A549 (cell line): ENCODE measurements around the gene CIAO3. TPM values are rescaled to one million over a fixed set of nuclear protein-coding genes. Genes with fewer than 3 reads are reported as not detected.

Experiments
- ATAC-seq, 2 experiments: fragments of 200-7000 bp in 1 of 2; fragments of >200 bp in 1 of 2; cut with Nextera tagmentation in 1 of 2; cut with Tn5 transposase in 1 of 2; 3 replicates each; pipeline versions ENCODE4 v1.8.0 to v1.9.1; 2018 to 2020; ENCODE audit warnings: mild to moderate bottlenecking in 1 of 2, moderate library complexity in 1 of 2
- CTCF ChIA-PET: fragments of 300-600 bp; sonication (Branson Sonifier 250); formaldehyde crosslinking; extraction: SDS; loops from one replicate; lab custom pipeline; 2021; ENCODE audit warnings: antibody characterized with exemption, inconsistent platforms; lab: Yijun Ruan, JAX
- POLR2A ChIA-PET: fragments of 350-600 bp; formaldehyde crosslinking; extraction: SDS; loops from one replicate; lab custom pipeline; 2021; ENCODE audit warnings: antibody characterized with exemption, inconsistent platforms; lab: Yijun Ruan, JAX
- DNase-seq, 2 experiments: peaks; one replicate each; pipeline versions ENCODE4 v3.0.0 to v3.0.0-alpha.2; 2011 to 2016; ENCODE audit warnings: low read depth in 1 of 2, low spot score in 1 of 2
- FAIRE-seq: peaks from 2 replicates; lab custom pipeline; 2011; peaks lifted over from hg19 to GRCh38; lab: Jason Lieb, UNC
- H3K27ac ChIP-seq, 2 experiments: fragments of >200 bp; sonication (Bioruptor Twin); formaldehyde crosslinking; 3 replicates each; pipeline ENCODE4 v1.5.1; 2016 to 2017
- H3K4me1 ChIP-seq: fragments of >200 bp; sonication (Bioruptor Twin); formaldehyde crosslinking; 3 replicates; pipeline ENCODE4 v1.6.1; 2016
- H3K4me2 ChIP-seq: fragments of >200 bp; sonication (Bioruptor Twin); formaldehyde crosslinking; 3 replicates; pipeline ENCODE4 v1.6.1; 2016
- H3K4me3 ChIP-seq: fragments of >200 bp; sonication (Bioruptor Twin); formaldehyde crosslinking; 3 replicates; pipeline ENCODE4 v1.5.1; 2016
- H3K9me3 ChIP-seq: fragments of >200 bp; sonication (Bioruptor Twin); formaldehyde crosslinking; 3 replicates; pipeline ENCODE4 v1.6.1; 2016
- CHD2 ChIP-seq: fragments of 150-350 bp; IDR thresholded peaks from 2 replicates; pipeline ENCODE4 v1.6.1; 2014; ENCODE audit warnings: low read length; ENCODE audit not compliant: partially characterized antibody
- CTCF ChIP-seq: fragments of >200 bp; sonication (Bioruptor Twin); formaldehyde crosslinking; IDR thresholded peaks from 3 replicates; pipeline ENCODE4 v1.5.1; 2016
- ESRRA ChIP-seq: fragments of 150-350 bp; IDR thresholded peaks from 2 replicates; pipeline ENCODE4 v1.6.1; 2014; ENCODE audit warnings: mild to moderate bottlenecking, low read length, borderline replicate concordance
- FOSB ChIP-seq: fragments of 250-450 bp; sonication (Bioruptor Pico); IDR thresholded peaks from 2 replicates; pipeline ENCODE4 v1.5.0; 2020; ENCODE audit warnings: mild to moderate bottlenecking, moderate library complexity
- HDAC2 ChIP-seq: fragments of 200-600 bp; sonication (generic); IDR thresholded peaks from 2 replicates; pipeline ENCODE4 v1.6.1; 2016
- HEYL ChIP-seq: fragments of 250-450 bp; sonication (Bioruptor Pico); IDR thresholded peaks from 2 replicates; pipeline ENCODE4 v1.8.0; 2021; ENCODE audit warnings: mild to moderate bottlenecking, moderate library complexity
- HOXA7 ChIP-seq: fragments of 250-450 bp; sonication (Bioruptor Pico); IDR thresholded peaks from 2 replicates; pipeline ENCODE4 v1.5.0; 2020; ENCODE audit warnings: mild to moderate bottlenecking, moderate library complexity
- KDM5A ChIP-seq: fragments of 200-600 bp; sonication (generic); IDR thresholded peaks from 2 replicates; pipeline ENCODE4 v1.6.1; 2016; ENCODE audit warnings: antibody characterized with exemption, mild to moderate bottlenecking
- MAFK ChIP-seq: fragments of 450-650 bp; IDR thresholded peaks from 2 replicates; pipeline ENCODE4 v1.6.1; 2014; ENCODE audit not compliant: partially characterized antibody
- MAX ChIP-seq: IDR thresholded peaks from 2 replicates; pipeline ENCODE4 v1.6.1; 2012
- NPAS2 ChIP-seq: fragments of 250-450 bp; sonication (Bioruptor Pico); IDR thresholded peaks from 2 replicates; pipeline ENCODE4 v1.8.0; 2022; ENCODE audit warnings: mild to moderate bottlenecking, moderate library complexity, borderline replicate concordance
- PHF8 ChIP-seq: fragments of 200-600 bp; sonication (generic); IDR thresholded peaks from 2 replicates; pipeline ENCODE4 v1.6.1; 2016; ENCODE audit warnings: low read depth, mild to moderate bottlenecking, antibody characterized with exemption, moderate library complexity, borderline replicate concordance
- POLR2A ChIP-seq: IDR thresholded peaks from 2 replicates; pipeline ENCODE4 v1.6.1; 2012; ENCODE audit warnings: mild to moderate bottlenecking, low read length
- REST ChIP-seq: fragments of 200-600 bp; sonication (generic); IDR thresholded peaks from 2 replicates; pipeline ENCODE4 v1.6.1; 2016; ENCODE audit warnings: antibody characterized with exemption, mild to moderate bottlenecking, moderate library complexity
- RNF2 ChIP-seq: fragments of 200-600 bp; sonication (generic); IDR thresholded peaks from 2 replicates; pipeline ENCODE4 v1.6.1; 2016; ENCODE audit warnings: low read depth, mild to moderate bottlenecking, antibody characterized with exemption, moderate library complexity, borderline replicate concordance
- ZC3H11A ChIP-seq: fragments of 450-650 bp; IDR thresholded peaks from 2 replicates; pipeline ENCODE4 v1.6.1; 2014; ENCODE audit warnings: antibody characterized with exemption, mild to moderate bottlenecking
- WGBS: methylation state at CpG from one replicate; pipeline ENCODE4 v1.1.6; 2017; ENCODE audit errors: missing lambda C conversion rate; 5-methylcytosine and 5-hydroxymethylcytosine counted together
- polyA plus RNA-seq, 4 experiments: library from polyadenylated mRNA; depleted of rRNA in 3 of 4; stranded (reverse); fragments of >200 nt; fragmentation: RNase III in 1 of 4; extraction: RNeasy Plus Mini Kit Qiagen cat#74134 plus additional on column Dnase treatment in 1 of 4; gene quantifications; 2 replicates in 3 of 4; 3 replicates in 1 of 4; pipeline ENCODE4 v1.2.3, GENCODE V29; 2011 to 2017

Gene CIAO3
- polyA plus RNA-seq, 2 of the 4 experiments (the other 2 are of a cell fraction), result 17.4 to 23.0 TPM

- ATAC-seq (peak; percentile 6 to 8; a peak in 2 of 6 replicates), FAIRE-seq (no peak), DNase-seq (no peak)
- Histone ChIP-seq H3K4me3 (no peak overlapping the region), H3K4me1 (peaks cover 35% of the 10 kb centered on the region), H3K27ac (peak overlapping the region in 1 of 2 experiments; percentile 79; a peak in 2 of 6 replicates)
- CTCF ChIA-PET, result interaction anchor here (1.0 to 15.8 kb wide), 5 partner anchors 13 to 47 kb away, joined by 3 to 105 read pairs (median 5); partner anchors contain the start of genes CHTF18, METRN and RPUSD1
- TF ChIP-seq MAFK, result no peak
- no peak for TF ChIP-seq FOSB (CRISPR knock-in tag)
- TF ChIP-seq NPAS2 (CRISPR knock-in tag), result no peak
- no peak for TF ChIP-seq POLR2A
- TF ChIP-seq ZC3H11A, result no peak
- TF ChIP-seq HEYL, result no peak
- no peak for TF ChIP-seq CHD2
- TF ChIP-seq PHF8, result no peak
- TF ChIP-seq, all 56 proteins: peak for 0
- POLR2A ChIA-PET, result no interaction called here
- H3K4me2 ChIP-seq, result no peak overlapping the region
- 75% methylated on average over 13 of the region's 17 CpGs for whole genome bisulfite sequencing
- no peaks in the 10 kb centered on the region for H3K9me3 ChIP-seq
Measured at GRCh38 chr16:762595-763268, 21.9 kb upstream of the CIAO3 start.

GRCh38 chr16:761625-762513 lies 21.1 kb upstream of the CIAO3 start:
- Histone ChIP-seq H3K4me1 (peaks cover 35% of the 10 kb centered on the region), H3K4me2 (peak overlapping the region; percentile 68), H3K4me3 (no peak overlapping the region), H3K27ac (peak overlapping the region; percentile 16 to 79; a peak in 4 of 6 replicates), H3K9me3 (no peaks in the 10 kb centered on the region)
- no peak for FAIRE-seq
- no peak for TF ChIP-seq REST
- TF ChIP-seq MAFK, result no peak
- TF ChIP-seq HDAC2, result no peak
- no peak for TF ChIP-seq ESRRA
- TF ChIP-seq MAX, result no peak
- no peak for TF ChIP-seq RNF2
- TF ChIP-seq CTCF, result no peak
- TF ChIP-seq KDM5A, result no peak
- no peak for TF ChIP-seq HOXA7 (CRISPR knock-in tag)
- ChIA-PET CTCF (interaction anchor here (0.8 to 15.8 kb wide), 11 partner anchors 10 to 116 kb away, joined by 3 to 105 read pairs (median 3); partner anchors contain the start of genes CHTF18, CIAO3, METRN and RPUSD1), POLR2A (no interaction called here)
- peak in 1 of 2 experiments; percentile 9; a peak in 2 of 6 replicates for ATAC-seq
- no peak for DNase-seq
- 86% methylated on average over 6 of the region's 22 CpGs for WGBS
